Esophagus squamous epithelium (tissue), 5 donors: ENCODE measurements around the gene TNFSF4. TPM values are rescaled to one million over a fixed set of nuclear protein-coding genes. Genes with fewer than 3 reads are reported as not detected.
"Not testable (repeated sequence)": the region's sequence is repeated elsewhere in the genome, so short reads cannot be mapped to it uniquely, and the experiment has no call there.

Experiments
- DNase-seq: peaks from one replicate; lab custom pipeline; 2025; lab: John Stamatoyannopoulos, UW
- H3K27ac ChIP-seq, 4 donors: fragments of 200-600 bp; sonication (generic); one replicate each; pipeline ENCODE4 v1.5.1; 2016 to 2019; ENCODE audit warnings: mild to moderate bottlenecking in 1 of 4
- H3K27me3 ChIP-seq, 4 donors: fragments of 200-600 bp; sonication (generic); 1 replicate in 3 of 4; 2 replicates in 1 of 4; pipeline versions ENCODE4 v1.5.1 to v1.6.0; 2017 to 2021; ENCODE audit warnings: antibody characterized with exemption in 1 of 4
- H3K36me3 ChIP-seq, 3 donors: fragments of 200-600 bp; sonication (generic); one replicate each; pipeline ENCODE4 v1.5.1; 2016 to 2019
- H3K4me1 ChIP-seq, 3 donors: fragments of 200-600 bp; sonication (generic); one replicate each; pipeline ENCODE4 v1.5.1; 2017 to 2019
- H3K4me3 ChIP-seq, 4 donors: fragments of 200-600 bp; sonication (generic); 1 replicate in 3 of 4; 2 replicates in 1 of 4; pipeline ENCODE4 v1.5.1; 2016 to 2019; ENCODE audit warnings: mild to moderate bottlenecking in 2 of 4, moderate library complexity in 1 of 4
- H3K9me3 ChIP-seq, 3 donors: fragments of 200-600 bp; sonication (generic); one replicate each; pipeline ENCODE4 v1.5.1; 2016 to 2019
- CTCF ChIP-seq, 6 experiments: fragments of 450-650 bp in 4 of 6; fragments of 200-600 bp in 2 of 6; sonication (generic) in 2 of 6; IDR thresholded peaks; one replicate each; pipeline ENCODE4 v1.5.1; 2016 to 2019; ENCODE audit warnings: antibody characterized with exemption in 6 of 6, mild to moderate bottlenecking in 4 of 6, moderate library complexity in 4 of 6
- POLR2A ChIP-seq, 4 donors: fragments of 450-650 bp; IDR thresholded peaks; one replicate each; pipeline ENCODE4 v1.6.1; 2017; ENCODE audit warnings: antibody characterized with exemption in 4 of 4, mild to moderate bottlenecking in 4 of 4, moderate library complexity in 3 of 4
- WGBS, 2 donors: methylation state at CpG; one replicate each; pipeline ENCODE4 v1.1.5; 2018; 5-methylcytosine and 5-hydroxymethylcytosine counted together
- intact Hi-C: fragments of 100-400 bp; cut with DNase I; formaldehyde crosslinking; loops from one replicate; pipeline ENCODE4 v1.15.0; 2022
- total RNA-seq, 4 donors: library from RNA; depleted of rRNA; stranded (reverse); fragments of >200 nt; gene quantifications; one replicate each; pipeline ENCODE4 v1.1.0, GENCODE V29; 2016
- donor health status: DM: yes; HTN: yes; CAD: no.

Gene TNFSF4
- total RNA-seq, 4 donors from 2014 or later, result 0.09 to 0.57 TPM; not detected in 2

DNA sequence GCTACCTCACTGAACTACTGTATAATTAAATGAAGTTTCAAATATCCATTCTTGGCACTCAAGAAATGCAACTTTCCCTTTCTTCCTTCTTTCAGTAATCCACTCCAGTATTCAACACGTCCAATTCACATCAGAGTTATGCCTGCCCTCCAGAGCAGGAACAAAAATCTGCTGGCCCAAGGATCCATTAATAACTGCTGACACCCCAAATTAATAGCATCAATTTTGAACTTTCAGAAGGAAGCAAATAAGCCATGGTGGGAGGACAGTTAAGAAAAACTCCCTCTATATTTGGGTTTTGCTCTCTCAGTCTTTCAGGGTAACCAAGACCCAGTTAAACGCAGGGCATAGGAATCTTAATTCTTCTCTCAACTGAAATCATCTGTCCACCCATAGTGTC, 31.9 kb upstream of the TNFSF4 start:
- no peaks in the 10 kb centered on the region for H3K4me1 ChIP-seq
- intact Hi-C loops, result no loop called here
- DNase-seq, result no peak

GRCh38 chr1:173234899-173235298, 27.8 kb upstream of the TNFSF4 start:
- DNase-seq, result no peak
- WGBS, 2 donors, result 80 to 87% methylated on average over 4 of the region's 4 CpGs
- H3K4me3 ChIP-seq, result no peak overlapping the region
- no peaks in the 10 kb centered on the region for H3K27me3 ChIP-seq
- TF ChIP-seq POLR2A (IDR thresholded peaks at IDR 0.05), result no peak
- no peak for TF ChIP-seq CTCF (IDR thresholded peaks at IDR 0.05)
- no peaks in the 10 kb centered on the region for H3K4me1 ChIP-seq
- intact Hi-C loops, result no loop called here
- H3K9me3 ChIP-seq, result no peaks in the 10 kb centered on the region
- H3K27ac ChIP-seq, result no peak overlapping the region
- no peaks in the 10 kb centered on the region for H3K36me3 ChIP-seq

More for the DNA sequence above, 31.9 kb upstream of the TNFSF4 start:
- Histone ChIP-seq H3K4me3 (no peak overlapping the region), H3K9me3 (peaks cover 0 to 16% (median 8%) of the 10 kb centered on the region in 3 donors), H3K36me3 (no peaks in the 10 kb centered on the region), H3K27me3 (no peaks in the 10 kb centered on the region), H3K27ac (no peak overlapping the region)
- TF ChIP-seq POLR2A (IDR thresholded peaks at IDR 0.05) (no peak), CTCF (IDR thresholded peaks at IDR 0.05) (no peak)
- WGBS, 2 donors, result 76 to 82% methylated on average over 2 of the region's 2 CpGs

DNA sequence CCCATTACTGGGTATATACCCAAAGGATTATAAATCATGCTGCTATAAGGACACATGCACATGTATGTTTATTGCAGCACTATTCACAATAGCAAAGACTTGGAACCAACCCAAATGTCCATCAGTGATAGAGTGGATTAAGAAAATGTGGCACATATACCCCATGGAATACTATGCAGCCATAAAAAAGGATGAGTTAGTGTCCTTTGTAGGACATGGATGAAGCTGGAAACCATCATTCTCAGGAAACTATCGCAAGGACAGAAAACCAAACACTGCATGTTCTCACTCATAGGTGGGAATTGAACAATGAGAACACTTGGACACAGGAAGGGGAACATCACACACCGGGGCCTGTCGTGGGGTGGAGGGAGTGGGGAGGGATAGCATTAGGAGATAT, 27.3 kb upstream of the TNFSF4 start:
- DNase-seq, intact Hi-C loops, H3K4me3 ChIP-seq, H3K27ac ChIP-seq, H3K27me3 ChIP-seq, H3K36me3 ChIP-seq, H3K9me3 ChIP-seq, H3K4me1 ChIP-seq: not testable (repeated sequence)
- 74 to 88% methylated on average over 3 of the region's 3 CpGs for WGBS, 2 donors

GRCh38 chr1:173229031-173229430, 21.9 kb upstream of the TNFSF4 start:
- H3K9me3 ChIP-seq, H3K4me3 ChIP-seq, H3K27ac ChIP-seq, DNase-seq, H3K4me1 ChIP-seq, H3K36me3 ChIP-seq, H3K27me3 ChIP-seq, intact Hi-C loops: not testable (repeated sequence)
- 89 to 96% methylated on average over 3 of the region's 3 CpGs for WGBS, 2 donors

- no peak for DNase-seq
- no peak overlapping the region for H3K27ac ChIP-seq
- H3K9me3 ChIP-seq, result peaks cover 0 to 6% (median 0%) of the 10 kb centered on the region in 3 donors
- H3K36me3 ChIP-seq, result no peaks in the 10 kb centered on the region
- intact Hi-C loops, result no loop called here
- no peaks in the 10 kb centered on the region for H3K27me3 ChIP-seq
- no peak for TF ChIP-seq POLR2A (IDR thresholded peaks at IDR 0.05)
- TF ChIP-seq CTCF (IDR thresholded peaks at IDR 0.05), result no peak
- H3K4me1 ChIP-seq, result no peaks in the 10 kb centered on the region
- no peak overlapping the region for H3K4me3 ChIP-seq
Measured at GRCh38 chr1:173224949-173225348, 17.8 kb upstream of the TNFSF4 start.

DNA sequence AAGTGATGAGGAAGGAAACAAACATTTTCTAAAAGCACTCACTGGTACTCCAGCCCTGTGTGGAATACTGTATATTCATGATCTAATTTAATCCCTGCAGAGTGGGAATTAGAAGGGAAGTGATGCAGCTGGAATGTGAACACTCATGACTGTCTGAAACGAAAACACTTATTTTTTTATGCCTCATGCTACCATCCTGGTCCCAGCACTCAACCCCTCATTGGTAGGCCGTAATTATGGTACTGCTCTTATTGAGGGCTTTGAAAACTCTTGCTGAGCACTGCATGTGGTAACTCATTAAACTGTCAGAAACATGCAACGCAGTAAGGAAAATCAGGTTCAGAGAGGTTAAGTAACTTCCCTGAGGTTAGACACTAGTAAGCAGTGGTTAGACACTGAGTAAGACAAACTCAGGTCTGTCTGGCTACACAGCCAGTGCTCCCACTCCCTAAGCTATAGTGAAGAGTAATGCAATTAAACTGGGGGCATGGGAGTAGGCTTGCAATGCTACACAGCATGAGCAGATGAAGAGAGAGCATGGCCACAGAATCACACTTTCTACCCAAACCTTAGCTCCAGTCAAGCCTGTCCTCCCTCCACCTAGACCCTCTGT, 17.3 kb upstream of the TNFSF4 start:
- WGBS, 2 donors, result 82 to 98% methylated on average over 3 of the region's 3 CpGs

More for the DNA sequence above, 17.3 kb upstream of the TNFSF4 start:
- no peak for DNase-seq
- no peaks in the 10 kb centered on the region for H3K4me1 ChIP-seq
- no peaks in the 10 kb centered on the region for H3K27me3 ChIP-seq
- H3K4me3 ChIP-seq, result no peak overlapping the region
- no peak for TF ChIP-seq POLR2A (IDR thresholded peaks at IDR 0.05)
- no peak for TF ChIP-seq CTCF (IDR thresholded peaks at IDR 0.05)
- intact Hi-C loops, result no loop called here
- H3K36me3 ChIP-seq, result no peaks in the 10 kb centered on the region
- peaks cover 0 to 6% (median 0%) of the 10 kb centered on the region in 3 donors for H3K9me3 ChIP-seq
- no peak overlapping the region for H3K27ac ChIP-seq
